Measurements from ENCODE around the gene CEPT1. TPM values are rescaled to one million over a fixed set of nuclear protein-coding genes. Genes with fewer than 3 reads are reported as not detected.
A peak's percentile ranks its signal among the peaks of the same experiment; 100 is the strongest.
"Not testable (repeated sequence)": the region's sequence is repeated elsewhere in the genome, so short reads cannot be mapped to it uniquely, and the experiment has no call there.

Gene CEPT1
- 10 to 100 TPM; 11.9 to 13.5 TPM for polyA plus RNA-seq

GRCh38 chr1:111139956-111140679 lies at the start of gene CEPT1, which contains the start of gene DRAM2:
TSS of gene CEPT1 (plus strand) at chr1:111140223. CDS start at chr1:111147715, 7,492 bp downstream.
TSS of gene DRAM2 (minus strand) at chr1:111140093. CDS start at chr1:111131554, 8,539 bp downstream.
- Histone ChIP-seq H3K27me3 (ENCODE audit: control insufficient read depth in 1 of 2, insufficient read depth in 2 of 2, low read length in 2 of 2) (no peaks in the 10 kb centered on the region), H3K4me1 (ENCODE audit: control insufficient read depth in 2 of 2, insufficient read depth in 2 of 2, low read length in 1 of 2) (no peaks in the 10 kb centered on the region), H3K27ac (ENCODE audit: low read depth in 2 of 2, low read length in 1 of 2) (peak within 1 kb of the TSS; percentile 92 to 96), H3K4me3 (ENCODE audit: low read depth in 1 of 2, low read length in 2 of 2) (peak within 1 kb of the TSS; percentile 93 to 99), H3K36me3 (ENCODE audit: control insufficient read depth in 2 of 2, insufficient read depth in 2 of 2, low read length in 1 of 2) (no peaks in the 10 kb centered on the region), H3K9me3 (ENCODE audit: control insufficient read depth in 2 of 2, insufficient read depth in 1 of 2, low read depth in 1 of 2, low read length in 1 of 2) (no peaks in the 10 kb centered on the region)
- 0% methylated on average over 59 to 68 of the region's 68 CpGs for WGBS, 2 donors

GRCh38 chr1:111095421-111095820 lies 44.6 kb upstream of the CEPT1 start:
- not testable (repeated sequence) for H3K36me3 ChIP-seq (ENCODE audit: control insufficient read depth in 2 of 2, insufficient read depth in 2 of 2, low read length in 1 of 2); H3K4me1 ChIP-seq (ENCODE audit: control insufficient read depth in 2 of 2, insufficient read depth in 2 of 2, low read length in 1 of 2); H3K4me3 ChIP-seq (ENCODE audit: low read depth in 1 of 2, low read length in 2 of 2); H3K27me3 ChIP-seq (ENCODE audit: control insufficient read depth in 1 of 2, insufficient read depth in 2 of 2, low read length in 2 of 2); H3K9me3 ChIP-seq (ENCODE audit: control insufficient read depth in 2 of 2, insufficient read depth in 1 of 2, low read depth in 1 of 2, low read length in 1 of 2); H3K27ac ChIP-seq (ENCODE audit: low read depth in 2 of 2, low read length in 1 of 2)
- 82 to 86% methylated on average over 3 of the region's 3 CpGs for WGBS, 2 donors

DNA sequence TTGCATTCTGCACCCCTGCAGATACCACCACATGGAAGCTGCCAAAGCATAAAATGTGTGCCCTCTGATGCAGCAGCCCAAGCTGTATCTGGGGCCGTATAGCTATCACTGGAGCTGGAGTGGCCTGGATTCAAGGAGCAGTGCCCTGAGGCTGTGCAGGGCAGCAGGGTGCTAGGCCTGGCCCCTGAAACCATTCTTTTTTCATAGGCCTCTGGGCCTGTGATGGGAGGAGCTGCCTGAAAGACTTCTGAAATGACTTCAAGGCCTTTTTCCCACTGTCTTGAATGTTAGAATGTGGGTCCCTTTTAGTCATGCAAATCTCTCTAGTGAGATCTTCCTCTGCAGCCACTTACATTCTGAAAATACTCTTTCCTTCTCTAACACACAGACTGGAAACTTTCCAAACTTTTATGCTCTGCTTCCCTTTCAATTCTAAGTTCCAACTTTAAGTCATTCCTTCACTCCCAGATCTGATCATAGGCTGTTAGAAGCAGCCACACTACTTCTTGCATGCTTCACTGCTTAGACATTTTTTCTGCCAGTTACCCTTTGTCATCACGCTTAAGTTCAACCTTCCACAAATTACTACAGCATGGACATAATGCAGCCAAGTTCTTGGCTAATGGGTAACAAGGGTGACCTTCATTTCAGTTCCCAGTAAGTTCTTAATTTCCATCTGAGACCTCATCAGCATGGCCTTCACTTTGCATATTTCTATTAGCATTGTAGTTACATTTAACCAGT lies 42.5 kb upstream of the CEPT1 start:
- WGBS, 2 donors, result 78% methylated on average over 2 of the region's 2 CpGs

GRCh38 chr1:111099289-111099688 lies 40.7 kb upstream of the CEPT1 start:
- H3K9me3 ChIP-seq (ENCODE audit: control insufficient read depth in 2 of 2, insufficient read depth in 1 of 2, low read depth in 1 of 2, low read length in 1 of 2), result peaks cover 13 to 14% of the 10 kb centered on the region in 2 donors
- H3K36me3 ChIP-seq (ENCODE audit: control insufficient read depth in 2 of 2, insufficient read depth in 2 of 2, low read length in 1 of 2), result no peaks in the 10 kb centered on the region
- no peak overlapping the region for H3K27ac ChIP-seq (ENCODE audit: low read depth in 2 of 2, low read length in 1 of 2)
- H3K27me3 ChIP-seq (ENCODE audit: control insufficient read depth in 1 of 2, insufficient read depth in 2 of 2, low read length in 2 of 2), result no peaks in the 10 kb centered on the region
- 71 to 80% methylated on average over 1 of the region's 1 CpG for WGBS, 2 donors
- H3K4me1 ChIP-seq (ENCODE audit: control insufficient read depth in 2 of 2, insufficient read depth in 2 of 2, low read length in 1 of 2), result no peaks in the 10 kb centered on the region
- H3K4me3 ChIP-seq (ENCODE audit: low read depth in 1 of 2, low read length in 2 of 2), result no peak overlapping the region

More for the DNA sequence above, 42.5 kb upstream of the CEPT1 start:
- Histone ChIP-seq H3K27ac (ENCODE audit: low read depth in 2 of 2, low read length in 1 of 2) (no peak overlapping the region), H3K27me3 (ENCODE audit: control insufficient read depth in 1 of 2, insufficient read depth in 2 of 2, low read length in 2 of 2) (no peaks in the 10 kb centered on the region), H3K4me3 (ENCODE audit: low read depth in 1 of 2, low read length in 2 of 2) (no peak overlapping the region), H3K9me3 (ENCODE audit: control insufficient read depth in 2 of 2, insufficient read depth in 1 of 2, low read depth in 1 of 2, low read length in 1 of 2) (peaks cover 13 to 14% of the 10 kb centered on the region in 2 donors), H3K36me3 (ENCODE audit: control insufficient read depth in 2 of 2, insufficient read depth in 2 of 2, low read length in 1 of 2) (no peaks in the 10 kb centered on the region), H3K4me1 (ENCODE audit: control insufficient read depth in 2 of 2, insufficient read depth in 2 of 2, low read length in 1 of 2) (no peaks in the 10 kb centered on the region)

DNA sequence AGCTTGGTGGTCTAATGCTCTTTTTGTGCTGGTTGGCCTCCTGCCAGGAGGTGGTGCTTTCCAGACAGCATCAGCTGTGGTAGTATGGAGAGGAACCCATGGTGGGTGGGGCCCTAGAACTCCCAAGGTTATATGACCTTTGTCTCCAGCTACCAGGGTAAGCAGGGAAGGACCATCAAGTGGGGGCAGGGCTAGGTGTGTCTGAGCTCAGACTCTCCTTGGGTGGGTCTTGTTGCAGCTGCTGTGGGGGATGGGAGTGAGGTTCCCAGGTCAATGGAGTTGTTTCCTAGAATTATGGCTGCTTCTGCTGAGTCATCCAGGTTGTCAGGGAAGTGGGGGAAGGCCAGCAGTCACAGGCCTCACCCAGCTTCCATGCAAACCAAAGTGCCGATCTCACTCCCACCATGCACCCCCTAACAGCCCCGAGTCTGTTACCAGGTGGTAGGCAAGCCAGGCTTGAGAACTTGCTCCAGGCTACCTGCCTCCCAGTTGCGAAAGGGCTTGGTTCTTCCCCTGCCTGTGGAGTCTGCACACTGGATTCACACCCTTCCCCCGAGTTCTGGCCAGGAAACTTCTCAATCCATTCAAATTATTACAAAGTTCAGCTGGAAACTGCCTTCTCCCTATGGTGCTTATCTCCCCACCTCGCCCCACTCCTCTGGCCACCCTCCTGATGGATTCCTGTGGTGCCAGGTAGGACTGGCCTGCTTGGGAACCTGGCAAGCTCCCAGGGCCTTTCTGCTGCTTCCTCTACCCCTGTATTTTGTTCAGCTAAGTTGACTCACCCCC lies 38.0 kb upstream of the CEPT1 start:
- H3K36me3 ChIP-seq (ENCODE audit: control insufficient read depth in 2 of 2, insufficient read depth in 2 of 2, low read length in 1 of 2), result no peaks in the 10 kb centered on the region
- WGBS, 2 donors, result 68 to 86% methylated on average over 5 of the region's 5 CpGs
- H3K4me1 ChIP-seq (ENCODE audit: control insufficient read depth in 2 of 2, insufficient read depth in 2 of 2, low read length in 1 of 2), result no peaks in the 10 kb centered on the region
- H3K9me3 ChIP-seq (ENCODE audit: control insufficient read depth in 2 of 2, insufficient read depth in 1 of 2, low read depth in 1 of 2, low read length in 1 of 2), result peaks cover 9 to 10% of the 10 kb centered on the region in 2 donors
- no peak overlapping the region for H3K27ac ChIP-seq (ENCODE audit: low read depth in 2 of 2, low read length in 1 of 2)
- H3K27me3 ChIP-seq (ENCODE audit: control insufficient read depth in 1 of 2, insufficient read depth in 2 of 2, low read length in 2 of 2), result no peaks in the 10 kb centered on the region
- H3K4me3 ChIP-seq (ENCODE audit: low read depth in 1 of 2, low read length in 2 of 2), result no peak overlapping the region

- Histone ChIP-seq H3K4me3 (ENCODE audit: low read depth in 1 of 2, low read length in 2 of 2) (no peak overlapping the region), H3K27me3 (ENCODE audit: control insufficient read depth in 1 of 2, insufficient read depth in 2 of 2, low read length in 2 of 2) (no peaks in the 10 kb centered on the region), H3K27ac (ENCODE audit: low read depth in 2 of 2, low read length in 1 of 2) (no peak overlapping the region), H3K36me3 (ENCODE audit: control insufficient read depth in 2 of 2, insufficient read depth in 2 of 2, low read length in 1 of 2) (no peaks in the 10 kb centered on the region), H3K4me1 (ENCODE audit: control insufficient read depth in 2 of 2, insufficient read depth in 2 of 2, low read length in 1 of 2) (no peaks in the 10 kb centered on the region), H3K9me3 (ENCODE audit: control insufficient read depth in 2 of 2, insufficient read depth in 1 of 2, low read depth in 1 of 2, low read length in 1 of 2) (peaks cover 6 to 8% of the 10 kb centered on the region in 2 donors)
- WGBS, 2 donors, result 80 to 87% methylated on average over 2 of the region's 2 CpGs
Measured at GRCh38 chr1:111104981-111105380, 35.0 kb upstream of the CEPT1 start.

DNA sequence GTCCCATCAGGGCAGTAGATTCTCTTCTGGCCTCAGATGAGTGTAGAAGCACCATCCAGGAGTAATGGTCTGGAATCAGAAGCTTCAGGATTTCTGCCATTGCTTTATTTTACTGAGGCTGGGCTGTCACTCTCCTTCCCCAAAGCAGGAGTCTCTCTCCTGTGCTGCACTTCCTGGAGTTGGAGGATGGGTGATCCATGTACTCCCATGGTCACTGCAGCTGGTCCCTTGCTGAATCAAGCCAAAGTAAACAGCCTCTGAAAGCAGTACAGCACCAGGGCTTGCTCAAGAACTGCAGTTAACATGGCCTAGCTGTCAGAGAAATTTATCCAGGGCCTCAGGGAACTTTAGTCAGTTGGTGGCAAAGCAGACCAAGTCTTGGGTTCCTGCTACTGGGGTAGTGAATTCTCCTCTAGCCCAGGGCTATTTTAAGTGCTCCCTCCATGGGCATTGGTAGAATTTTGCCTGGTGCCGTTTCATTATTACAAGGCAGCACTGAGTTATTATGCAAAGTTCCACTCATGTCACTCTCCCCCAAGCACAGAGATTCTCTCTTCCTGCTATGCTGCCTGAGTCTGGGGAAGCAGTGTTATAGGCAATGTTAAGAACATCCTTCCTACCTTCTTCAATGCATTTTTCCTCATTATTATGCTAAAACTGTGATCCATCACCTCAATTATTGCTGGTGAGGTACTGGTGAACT lies 29.7 kb upstream of the CEPT1 start:
- Histone ChIP-seq H3K4me3 (ENCODE audit: low read depth in 1 of 2, low read length in 2 of 2) (no peak overlapping the region), H3K36me3 (ENCODE audit: control insufficient read depth in 2 of 2, insufficient read depth in 2 of 2, low read length in 1 of 2) (no peaks in the 10 kb centered on the region), H3K27me3 (ENCODE audit: control insufficient read depth in 1 of 2, insufficient read depth in 2 of 2, low read length in 2 of 2) (no peaks in the 10 kb centered on the region), H3K4me1 (ENCODE audit: control insufficient read depth in 2 of 2, insufficient read depth in 2 of 2, low read length in 1 of 2) (no peaks in the 10 kb centered on the region), H3K9me3 (ENCODE audit: control insufficient read depth in 2 of 2, insufficient read depth in 1 of 2, low read depth in 1 of 2, low read length in 1 of 2) (no peaks in the 10 kb centered on the region), H3K27ac (ENCODE audit: low read depth in 2 of 2, low read length in 1 of 2) (no peak overlapping the region)
- WGBS, 2 donors, result 93 to 95% methylated on average over 1 of the region's 1 CpG

GRCh38 chr1:111116496-111116895 lies 23.5 kb upstream of the CEPT1 start:
- WGBS, 2 donors, result 94 to 95% methylated on average over 2 of the region's 2 CpGs
- no peaks in the 10 kb centered on the region for H3K9me3 ChIP-seq (ENCODE audit: control insufficient read depth in 2 of 2, insufficient read depth in 1 of 2, low read depth in 1 of 2, low read length in 1 of 2)
- no peaks in the 10 kb centered on the region for H3K27me3 ChIP-seq (ENCODE audit: control insufficient read depth in 1 of 2, insufficient read depth in 2 of 2, low read length in 2 of 2)
- H3K4me1 ChIP-seq (ENCODE audit: control insufficient read depth in 2 of 2, insufficient read depth in 2 of 2, low read length in 1 of 2), result no peaks in the 10 kb centered on the region
- no peak overlapping the region for H3K4me3 ChIP-seq (ENCODE audit: low read depth in 1 of 2, low read length in 2 of 2)
- H3K36me3 ChIP-seq (ENCODE audit: control insufficient read depth in 2 of 2, insufficient read depth in 2 of 2, low read length in 1 of 2), result no peaks in the 10 kb centered on the region
- H3K27ac ChIP-seq (ENCODE audit: low read depth in 2 of 2, low read length in 1 of 2), result no peak overlapping the region

- Histone ChIP-seq H3K36me3 (ENCODE audit: control insufficient read depth in 2 of 2, insufficient read depth in 2 of 2, low read length in 1 of 2) (peaks cover 0 to 9% of the 10 kb centered on the region in 2 donors), H3K4me3 (ENCODE audit: low read depth in 1 of 2, low read length in 2 of 2) (no peak overlapping the region), H3K27me3 (ENCODE audit: control insufficient read depth in 1 of 2, insufficient read depth in 2 of 2, low read length in 2 of 2) (no peaks in the 10 kb centered on the region), H3K27ac (ENCODE audit: low read depth in 2 of 2, low read length in 1 of 2) (no peak overlapping the region), H3K9me3 (ENCODE audit: control insufficient read depth in 2 of 2, insufficient read depth in 1 of 2, low read depth in 1 of 2, low read length in 1 of 2) (no peaks in the 10 kb centered on the region), H3K4me1 (ENCODE audit: control insufficient read depth in 2 of 2, insufficient read depth in 2 of 2, low read length in 1 of 2) (no peaks in the 10 kb centered on the region)
- WGBS, 2 donors, result 93 to 99% methylated on average over 1 of the region's 1 CpG
Measured at GRCh38 chr1:111126354-111126753, 13.7 kb upstream of the CEPT1 start.
